Erythroblast (primary cell): Measurements from ENCODE around the gene KDM7A.

ENCODE experiments used
- DNase-seq, 2 experiments: peaks; one replicate each; lab custom pipeline; 2025; lab: John Stamatoyannopoulos, UW
- GATA1 ChIP-seq: IDR thresholded peaks from 2 replicates; pipeline ENCODE4 v1.6.1; 2011; ENCODE audit warnings: low read depth, mild to moderate bottlenecking, control low read depth, low read length, moderate library complexity
- POLR2A ChIP-seq: IDR thresholded peaks from 2 replicates; pipeline ENCODE4 v1.6.1; 2011; ENCODE audit warnings: mild to moderate bottlenecking, low read length

Gene KDM7A

DNA sequence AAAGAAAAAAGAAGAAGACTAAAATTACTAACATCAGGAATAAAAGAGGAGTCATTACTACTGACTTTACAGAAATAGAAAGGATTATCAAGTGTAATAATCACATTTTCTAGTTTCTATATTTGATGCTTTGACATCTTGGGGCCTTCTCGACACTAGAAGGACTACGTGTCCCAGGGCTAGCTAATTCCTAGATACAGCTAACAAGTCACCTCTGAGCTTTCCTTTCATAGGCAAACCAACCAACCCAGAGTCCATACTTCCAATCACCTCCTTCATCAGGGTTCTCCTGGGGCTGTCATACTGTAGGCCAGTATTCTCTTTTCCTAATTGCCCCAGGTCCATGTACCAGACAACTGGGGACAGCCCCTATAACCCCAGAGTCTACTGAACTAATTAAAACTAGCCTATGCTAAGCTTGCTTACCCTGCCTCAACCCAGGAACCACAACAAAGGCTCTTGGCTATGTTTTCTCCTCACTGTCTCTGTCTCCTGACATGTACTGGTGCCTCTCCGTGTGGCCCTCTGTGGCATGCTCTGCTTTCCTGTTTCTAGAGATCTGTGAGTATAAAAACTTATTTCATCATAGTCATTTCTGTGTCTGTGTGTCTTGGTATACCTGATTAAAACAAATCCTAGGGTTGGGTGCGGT, 107.4 kb downstream of the KDM7A start:
- TF ChIP-seq GATA1 = no peak
- TF ChIP-seq POLR2A = no peak
- no peak for DNase-seq

DNA sequence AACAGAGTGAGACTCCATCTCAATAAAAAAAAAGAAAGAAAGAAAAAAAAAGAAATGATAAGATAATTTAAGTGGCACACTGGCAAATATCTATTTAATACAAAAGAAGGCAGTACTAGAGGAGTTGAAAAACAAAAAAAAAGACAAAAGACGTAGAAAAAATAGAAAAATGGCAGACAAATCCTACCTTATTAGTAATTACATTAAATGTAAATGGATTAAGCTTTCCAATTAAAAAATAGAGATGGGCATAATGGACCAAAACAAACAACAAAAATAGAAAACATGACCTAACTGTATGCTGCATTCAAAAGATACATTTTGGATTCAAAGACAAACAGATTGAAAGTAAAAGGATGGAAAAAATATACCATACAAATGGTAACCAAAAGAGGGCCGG, 108.8 kb downstream of the KDM7A start:
- DNase-seq = no peak

DNA sequence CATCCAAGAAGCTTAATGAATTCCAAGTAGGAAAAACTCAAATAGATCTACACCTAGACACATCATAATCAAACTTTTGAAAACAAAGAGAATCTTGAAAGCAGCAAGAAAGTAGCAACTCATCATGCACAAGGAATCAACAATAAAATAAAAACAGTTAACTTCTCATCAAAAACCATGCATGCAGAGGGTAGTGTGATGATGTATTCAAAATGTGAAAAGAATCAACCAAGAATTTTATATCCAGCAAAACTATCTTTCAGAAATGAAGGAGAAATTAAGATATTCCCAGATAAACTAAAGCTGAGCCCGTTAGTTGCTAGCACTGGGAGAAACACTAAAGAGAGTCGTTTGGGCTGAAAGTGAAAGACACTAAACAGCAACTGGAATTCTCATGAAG, 109.7 kb downstream of the KDM7A start:
- DNase-seq = no peak
- TF ChIP-seq GATA1 = no peak
- TF ChIP-seq POLR2A = no peak

More for the DNA sequence above, 108.8 kb downstream of the KDM7A start:
- TF ChIP-seq POLR2A (no peak), GATA1 (no peak)

DNA sequence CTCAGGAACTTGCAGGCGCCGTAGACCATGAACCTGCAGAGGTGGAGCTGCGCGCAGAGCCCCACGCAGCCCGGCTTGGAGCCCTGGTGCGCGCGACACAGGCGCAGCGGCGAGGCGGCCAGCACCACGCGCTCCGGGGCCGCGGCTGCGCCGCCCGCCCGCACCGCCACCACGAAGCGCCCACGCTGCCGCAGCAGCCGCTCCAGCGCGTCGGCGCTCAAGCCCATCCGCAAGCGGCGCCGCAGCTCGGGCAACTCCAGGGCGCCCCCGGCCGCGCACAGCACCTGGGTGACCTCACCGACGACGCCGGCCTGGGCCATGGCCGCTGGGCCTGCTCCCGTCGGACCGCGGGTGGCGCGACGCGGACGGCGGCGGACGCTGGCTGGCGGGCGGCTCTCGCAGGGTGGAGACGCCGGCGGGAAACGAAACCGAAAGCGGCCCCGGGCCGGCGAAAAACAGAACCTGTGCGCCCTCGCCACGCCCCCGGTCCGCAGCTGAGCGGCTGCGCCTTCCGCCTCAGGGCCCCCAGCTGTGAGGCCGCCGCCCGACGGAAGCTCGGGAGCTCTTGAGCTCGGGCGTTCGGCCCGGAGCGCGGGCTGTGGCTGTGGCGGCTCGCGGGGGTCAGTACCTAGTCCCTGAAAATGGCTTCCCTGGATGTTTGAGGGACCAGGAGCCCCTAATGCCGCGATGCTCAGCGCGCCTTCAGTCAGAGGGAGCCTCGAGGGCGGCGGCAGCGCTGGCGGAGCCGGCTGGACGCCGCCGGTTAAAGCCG, 114.1 kb downstream of the KDM7A start, which contains the start of gene PARP12:
TSS of gene PARP12 (minus strand) at position 424 of the 772 bp plus-strand sequence. CDS start at position 320, 104 bp downstream.
- peak; percentile 71 for TF ChIP-seq POLR2A
- no peak for TF ChIP-seq GATA1
- peak; percentile 92 to 96 for DNase-seq

DNA sequence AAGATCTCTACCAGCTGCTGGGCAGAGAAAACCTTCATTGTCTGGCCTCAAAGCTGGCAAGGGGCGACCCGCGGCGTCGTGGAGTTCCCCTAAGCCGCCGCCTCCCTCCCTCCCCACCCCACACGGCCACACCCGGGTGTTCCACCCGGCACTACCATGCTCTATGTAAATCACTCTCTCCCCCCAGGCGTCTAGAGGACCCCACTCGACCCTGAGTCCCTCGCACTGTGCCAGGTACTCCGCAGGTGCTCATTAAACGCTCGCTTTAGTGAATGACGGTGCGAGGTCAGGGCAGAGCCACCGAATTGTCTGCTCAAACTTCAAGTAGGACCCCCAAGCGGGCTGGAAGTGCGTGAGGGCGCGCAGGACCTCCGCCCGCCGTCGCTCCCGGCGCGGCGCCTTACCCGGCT, 114.7 kb downstream of the KDM7A start:
- TF ChIP-seq POLR2A (no peak), GATA1 (no peak)
- peak; percentile 50 to 61 for DNase-seq

DNA sequence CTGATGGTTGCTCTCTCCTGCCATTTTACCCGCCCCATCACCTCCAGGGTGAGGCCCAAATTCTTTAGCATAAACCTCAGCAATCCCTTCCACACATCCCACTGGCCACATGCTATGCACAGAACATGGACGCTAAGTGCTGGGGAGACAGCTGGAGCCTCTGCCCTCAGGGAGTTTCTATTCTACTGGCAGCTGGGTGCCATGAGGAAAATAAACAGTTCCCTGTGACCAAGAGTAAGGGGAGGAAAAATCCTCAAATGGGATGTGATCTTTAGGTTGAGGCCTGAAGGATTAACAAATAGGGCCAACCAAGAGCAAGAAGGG, 115.2 kb downstream of the KDM7A start:
- TF ChIP-seq POLR2A (no peak), GATA1 (no peak)
- DNase-seq = no peak

DNA sequence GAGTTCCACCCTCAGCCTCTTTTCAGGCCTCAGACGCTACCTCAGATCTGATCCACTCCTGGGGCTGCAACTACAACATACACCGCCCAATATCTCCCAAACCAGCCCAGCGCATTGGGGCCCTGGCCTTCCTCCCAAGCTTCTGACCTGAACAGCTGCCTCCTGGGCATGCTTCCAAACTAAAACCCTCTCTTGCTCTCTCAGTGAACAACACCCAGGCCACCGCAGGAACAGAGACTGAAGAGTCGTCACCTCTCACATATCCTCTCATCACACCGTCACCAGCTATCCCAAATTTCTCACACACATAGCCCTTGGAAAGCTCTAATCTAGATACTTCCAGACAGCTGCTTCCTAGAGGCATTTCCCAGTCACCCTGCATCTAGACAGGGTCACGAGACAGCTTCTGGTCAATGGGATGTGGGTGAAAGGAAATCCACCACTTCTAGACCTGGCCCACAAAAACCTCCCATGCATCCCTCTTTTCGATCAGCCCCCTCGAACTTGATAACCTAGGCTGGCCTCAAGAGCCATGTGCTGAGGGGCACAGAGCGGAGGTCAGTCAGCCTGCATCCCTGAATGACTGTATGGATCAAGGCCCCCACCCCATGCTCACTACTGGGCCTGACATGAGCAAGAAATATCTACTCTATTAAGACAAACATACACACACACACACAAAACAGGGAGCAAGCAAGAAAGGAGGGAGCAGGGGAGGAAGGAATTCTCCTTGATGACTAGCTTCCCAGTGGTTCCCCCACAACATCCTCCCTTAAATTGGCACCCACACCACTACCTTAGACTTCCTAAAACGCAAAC, 115.8 kb downstream of the KDM7A start:
- TF ChIP-seq GATA1 = no peak
- peak; percentile 43 for TF ChIP-seq POLR2A
- DNase-seq = peak; percentile 83 to 89

DNA sequence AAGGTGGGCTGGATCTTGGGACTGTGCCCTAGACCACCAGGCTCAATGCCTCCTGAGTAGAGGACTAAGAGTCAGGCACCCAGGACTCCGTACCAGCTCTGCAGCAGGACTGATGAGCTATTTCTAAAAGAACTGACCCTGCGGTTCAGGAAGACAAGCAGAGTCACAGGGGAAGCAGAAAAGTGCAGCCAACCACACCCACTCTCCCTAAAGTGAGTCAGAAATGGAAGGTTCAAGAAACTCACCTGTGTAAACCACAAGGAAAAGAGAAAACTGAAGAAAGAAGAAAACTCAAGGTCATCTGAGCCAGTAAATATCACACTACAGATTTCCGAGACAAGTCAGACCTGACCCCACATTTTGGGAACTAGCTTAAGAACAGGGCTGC, 116.5 kb downstream of the KDM7A start:
- DNase-seq = peak in 1 of 2 experiments; percentile 50
- no peak for TF ChIP-seq GATA1
- TF ChIP-seq POLR2A = no peak

DNA sequence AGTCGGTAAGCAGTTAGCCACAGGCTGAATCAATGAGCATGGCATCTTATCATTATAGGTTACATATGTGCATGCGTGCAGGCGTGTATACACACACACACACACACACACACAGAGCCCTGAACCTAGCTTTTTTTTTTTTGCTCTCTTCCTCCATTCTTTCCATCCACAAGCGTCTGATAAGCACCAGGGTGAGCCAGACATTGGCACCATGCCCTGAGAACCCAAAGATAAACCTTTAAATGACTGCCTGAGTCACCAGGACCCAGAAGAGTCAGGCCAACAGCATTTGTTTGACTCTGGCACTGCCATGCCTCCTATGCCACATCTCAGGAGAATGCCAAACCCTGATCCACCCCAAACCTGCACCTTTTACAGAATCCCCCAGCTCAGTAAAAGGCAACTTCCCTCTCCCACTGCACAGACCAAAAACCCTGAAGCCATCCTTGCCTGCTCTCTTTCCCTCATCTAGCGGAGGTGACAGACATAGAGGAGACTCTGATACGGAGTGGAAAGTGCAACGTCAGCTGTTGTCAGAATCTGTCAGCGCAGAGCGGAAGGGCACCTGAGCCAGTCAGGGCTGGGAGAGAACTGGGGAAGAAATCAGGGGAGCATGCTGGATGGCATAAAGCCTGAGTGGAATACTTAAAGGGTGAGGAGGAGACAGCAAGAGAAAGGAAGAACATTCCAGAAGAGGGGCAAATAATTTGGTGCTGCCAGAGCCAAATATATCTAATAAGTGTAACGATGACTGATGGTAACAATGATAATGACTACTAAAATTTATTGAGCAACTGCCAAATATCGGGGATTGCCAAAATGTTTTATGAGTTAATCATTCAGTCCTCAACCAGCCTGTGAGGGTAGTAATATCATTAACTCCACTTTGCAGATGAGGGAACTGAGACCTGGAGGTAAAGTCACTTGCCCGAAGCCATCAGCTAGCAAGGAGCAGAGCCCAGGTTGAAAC, 117.2 kb downstream of the KDM7A start:
- TF ChIP-seq POLR2A (peak; percentile 15), GATA1 (peak; percentile 61)
- peak; percentile 95 to 96 for DNase-seq

DNA sequence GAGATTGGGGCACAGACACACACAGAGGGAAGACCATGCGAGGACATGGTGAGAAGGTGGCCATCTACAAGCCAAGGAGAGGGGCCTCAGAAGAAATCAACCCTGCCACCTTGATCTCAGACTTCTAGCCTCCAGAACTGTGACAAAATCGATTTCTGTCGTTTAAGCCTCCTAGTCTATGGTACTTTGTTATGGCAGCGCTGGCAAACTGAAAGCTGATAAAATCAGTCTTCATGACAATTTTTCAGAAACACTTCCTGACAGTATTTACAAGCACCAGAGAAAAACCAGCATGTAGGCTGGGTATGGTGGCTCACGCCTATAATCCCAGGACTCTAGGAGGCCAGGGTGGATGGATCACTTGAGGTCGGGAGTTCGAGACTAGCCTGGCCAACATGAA, 118.3 kb downstream of the KDM7A start:
- no peak for DNase-seq
- TF ChIP-seq GATA1 (no peak), POLR2A (no peak)

DNA sequence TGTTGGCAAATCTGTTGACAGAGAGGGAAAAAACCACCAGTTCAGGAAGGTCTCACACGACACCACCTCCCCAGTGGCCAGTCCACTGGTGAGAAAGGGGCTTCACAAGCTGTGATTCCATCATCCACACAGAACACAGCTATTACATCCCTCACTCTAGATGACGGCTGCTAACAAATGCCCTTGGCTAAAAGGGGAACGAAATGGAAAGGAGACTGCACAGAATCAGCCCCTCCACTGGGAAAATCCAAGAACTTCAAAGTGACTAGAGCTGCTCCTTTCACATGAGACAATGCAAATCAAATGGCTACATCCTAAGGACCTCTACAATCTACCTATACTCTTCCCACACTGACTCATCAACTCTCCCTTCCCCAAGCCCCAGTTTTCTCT, 119.6 kb downstream of the KDM7A start:
- TF ChIP-seq GATA1 (no peak), POLR2A (no peak)
- DNase-seq = no peak

DNA sequence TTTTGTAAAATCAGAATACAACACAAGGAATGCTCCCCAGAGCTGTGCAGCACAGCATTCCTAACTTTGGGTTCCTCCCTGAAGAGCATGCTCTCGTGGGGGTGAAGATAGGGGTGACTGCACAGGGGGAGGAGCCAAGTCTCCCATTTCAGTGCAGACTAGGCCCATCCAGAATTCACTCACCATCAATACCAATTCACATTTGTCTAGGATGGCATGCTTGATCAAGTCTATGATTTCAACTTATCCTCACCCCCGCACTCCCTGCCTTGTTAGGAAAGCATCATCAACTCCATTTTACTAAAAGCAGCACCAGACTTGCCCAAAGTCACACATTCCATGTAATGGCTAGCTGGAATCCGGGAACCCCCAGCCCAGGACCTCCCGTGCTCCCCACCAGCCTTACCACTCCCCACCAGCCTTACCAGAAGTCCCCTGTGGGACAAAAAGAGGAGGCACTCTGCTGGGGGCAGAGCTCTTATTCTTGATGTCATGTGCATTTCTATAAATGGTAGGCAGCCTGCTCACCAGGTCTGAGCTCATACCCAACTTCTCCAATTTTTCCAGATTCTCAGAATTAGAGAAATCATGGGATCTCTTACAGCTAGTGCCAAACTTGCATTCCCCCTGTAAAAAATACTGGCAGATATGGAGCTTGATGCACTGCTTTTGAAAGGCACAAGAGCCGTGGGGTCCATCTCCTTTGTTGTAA, 120.2 kb downstream of the KDM7A start:
- TF ChIP-seq GATA1 (no peak), POLR2A (no peak)
- DNase-seq = no peak

DNA sequence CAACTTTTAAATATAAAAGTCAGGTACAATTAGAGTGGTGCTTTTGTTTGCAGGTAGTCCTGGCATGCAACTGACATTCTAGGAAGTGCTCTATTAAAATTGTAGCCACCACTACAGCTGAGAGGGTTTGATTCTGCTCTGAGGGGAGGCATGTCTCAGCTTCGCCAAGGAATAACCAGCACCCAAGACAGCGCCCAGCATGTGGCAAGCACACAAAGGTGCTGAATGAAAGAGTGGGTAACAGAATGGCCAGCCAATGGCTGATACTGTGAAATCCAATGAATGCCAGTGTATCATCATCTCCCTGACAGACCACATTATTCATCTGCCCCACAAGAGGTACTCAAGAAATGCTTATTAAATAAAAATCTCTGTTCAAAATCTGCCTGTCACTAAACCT, 121.0 kb downstream of the KDM7A start:
- no peak for TF ChIP-seq POLR2A
- no peak for TF ChIP-seq GATA1

More for the DNA sequence above, 121.0 kb downstream of the KDM7A start:
- DNase-seq = no peak
